Uterus (tissue), 2 donors: Measurements from ENCODE around the gene ALDH1L1.

Experiments used
- POLR2A ChIP-seq, 2 donors: fragments of 450-650 bp; IDR thresholded peaks; one replicate each; pipeline ENCODE4 v1.6.1; 2016; ENCODE audit warnings: antibody characterized with exemption in 2 of 2, mild to moderate bottlenecking in 1 of 2, moderate library complexity in 1 of 2
- TF ChIP-seq, protein P1 (sequence below), 4 experiments: fragments of 200-600 bp in 2 of 4; fragments of 450-650 bp in 2 of 4; sonication (generic) in 2 of 4; IDR thresholded peaks; one replicate each; pipeline ENCODE4 v1.5.1; 2016 to 2019; ENCODE audit warnings: antibody characterized with exemption in 4 of 4, mild to moderate bottlenecking in 2 of 4, moderate library complexity in 1 of 4

GRCh38 chr3:126202680-126203079 is 22.3 kb upstream of the ALDH1L1 start:
- TF ChIP-seq, protein P1, sequence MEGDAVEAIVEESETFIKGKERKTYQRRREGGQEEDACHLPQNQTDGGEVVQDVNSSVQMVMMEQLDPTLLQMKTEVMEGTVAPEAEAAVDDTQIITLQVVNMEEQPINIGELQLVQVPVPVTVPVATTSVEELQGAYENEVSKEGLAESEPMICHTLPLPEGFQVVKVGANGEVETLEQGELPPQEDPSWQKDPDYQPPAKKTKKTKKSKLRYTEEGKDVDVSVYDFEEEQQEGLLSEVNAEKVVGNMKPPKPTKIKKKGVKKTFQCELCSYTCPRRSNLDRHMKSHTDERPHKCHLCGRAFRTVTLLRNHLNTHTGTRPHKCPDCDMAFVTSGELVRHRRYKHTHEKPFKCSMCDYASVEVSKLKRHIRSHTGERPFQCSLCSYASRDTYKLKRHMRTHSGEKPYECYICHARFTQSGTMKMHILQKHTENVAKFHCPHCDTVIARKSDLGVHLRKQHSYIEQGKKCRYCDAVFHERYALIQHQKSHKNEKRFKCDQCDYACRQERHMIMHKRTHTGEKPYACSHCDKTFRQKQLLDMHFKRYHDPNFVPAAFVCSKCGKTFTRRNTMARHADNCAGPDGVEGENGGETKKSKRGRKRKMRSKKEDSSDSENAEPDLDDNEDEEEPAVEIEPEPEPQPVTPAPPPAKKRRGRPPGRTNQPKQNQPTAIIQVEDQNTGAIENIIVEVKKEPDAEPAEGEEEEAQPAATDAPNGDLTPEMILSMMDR (IDR thresholded peaks at IDR 0.05), result no peak
- TF ChIP-seq POLR2A (IDR thresholded peaks at IDR 0.05), result no peak
